Measurements from ENCODE around the gene CSAG3.
"Not testable (repeated sequence)": the region's sequence is repeated elsewhere in the genome, so short reads cannot be mapped to it uniquely, and the experiment has no call there.

Gene CSAG3

DNA sequence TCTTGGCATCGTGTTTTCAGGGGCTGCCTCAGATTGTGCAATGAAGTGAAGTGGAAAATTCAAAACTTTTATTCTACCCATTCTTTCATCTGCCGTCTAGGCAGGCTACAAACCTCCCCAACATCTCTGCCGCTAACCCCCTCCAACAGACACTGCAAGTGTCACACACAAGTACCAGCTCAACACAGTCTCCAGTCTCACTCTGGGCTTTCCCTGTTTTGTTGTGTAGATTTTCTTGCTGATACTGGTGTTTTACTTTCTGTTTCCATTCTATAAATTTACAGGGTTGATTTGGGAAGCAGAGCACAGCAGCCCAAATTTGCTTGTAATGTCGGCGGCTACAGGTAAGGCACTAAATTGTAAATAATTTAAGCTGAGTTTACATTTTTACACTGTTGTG lies 4.1 kb upstream of the CSAG3 start:
- DNase-seq (ENCODE audit: low read depth in 1 of 2, low spot score in 1 of 2); H3K4me3 ChIP-seq (replicated peaks; ENCODE audit: insufficient read depth, low read length): not testable (repeated sequence)

GRCh38 chrX:152759544-152759943 lies 526 bp downstream of the CSAG3 start:
- not testable (repeated sequence) for DNase-seq (ENCODE audit: low read depth in 1 of 2, low spot score in 1 of 2); H3K27ac ChIP-seq (replicated peaks); H3K27me3 ChIP-seq (ENCODE audit: insufficient read depth, poor library complexity, severe bottlenecking); H3K4me3 ChIP-seq (replicated peaks; ENCODE audit: insufficient read depth, low read length)

More for the DNA sequence above, 4.1 kb upstream of the CSAG3 start:
- not testable (repeated sequence) for H3K27ac ChIP-seq (replicated peaks); H3K27me3 ChIP-seq (ENCODE audit: insufficient read depth, poor library complexity, severe bottlenecking)

GRCh38 chrX:152761582-152761981 lies 2.6 kb downstream of the CSAG3 start:
- H3K27ac ChIP-seq (replicated peaks); H3K27me3 ChIP-seq (ENCODE audit: insufficient read depth, poor library complexity, severe bottlenecking); DNase-seq (ENCODE audit: low read depth in 1 of 2, low spot score in 1 of 2); H3K4me3 ChIP-seq (replicated peaks; ENCODE audit: insufficient read depth, low read length): not testable (repeated sequence)

DNA sequence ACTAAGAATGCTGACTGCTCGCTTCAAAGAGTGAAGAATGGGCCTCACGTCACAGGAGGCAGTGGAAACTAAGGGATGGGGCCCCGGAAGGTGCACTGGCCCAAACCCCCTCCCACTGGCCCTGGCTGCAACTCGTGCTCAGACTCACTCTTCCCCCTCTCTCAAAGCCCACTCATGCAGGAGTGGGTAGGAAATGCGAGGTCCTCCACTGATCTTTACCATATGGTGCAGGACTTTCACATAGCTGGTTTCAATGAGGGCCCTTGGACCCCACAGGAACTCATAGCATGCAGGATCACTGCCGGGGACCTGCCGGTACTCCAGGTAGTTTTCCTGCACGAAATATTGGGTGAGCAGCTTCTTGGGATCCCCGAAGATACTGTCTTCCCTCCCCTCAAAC lies 7.5 kb downstream of the CSAG3 start:
- H3K27me3 ChIP-seq (ENCODE audit: insufficient read depth, poor library complexity, severe bottlenecking); DNase-seq (ENCODE audit: low read depth in 1 of 2, low spot score in 1 of 2); H3K27ac ChIP-seq (replicated peaks); H3K4me3 ChIP-seq (replicated peaks; ENCODE audit: insufficient read depth, low read length): not testable (repeated sequence)

GRCh38 chrX:152769549-152770289 lies 10.7 kb downstream of the CSAG3 start, which contains the start of gene MAGEA6:
TSS of gene MAGEA6 (minus strand) at chrX:152769689. CDS start at chrX:152767650, 2,039 bp downstream.
- not testable (repeated sequence) for H3K27me3 ChIP-seq (ENCODE audit: insufficient read depth, poor library complexity, severe bottlenecking); DNase-seq (ENCODE audit: low read depth in 1 of 2, low spot score in 1 of 2); H3K27ac ChIP-seq (replicated peaks); H3K4me3 ChIP-seq (replicated peaks; ENCODE audit: insufficient read depth, low read length)

- DNase-seq (ENCODE audit: low read depth in 1 of 2, low spot score in 1 of 2); H3K27ac ChIP-seq (replicated peaks); H3K4me3 ChIP-seq (replicated peaks; ENCODE audit: insufficient read depth, low read length); H3K27me3 ChIP-seq (ENCODE audit: insufficient read depth, poor library complexity, severe bottlenecking): not testable (repeated sequence)
Measured at GRCh38 chrX:152787062-152787461, 28.0 kb downstream of the CSAG3 start.

GRCh38 chrX:152798945-152799344 lies 39.9 kb downstream of the CSAG3 start:
- DNase-seq (ENCODE audit: low read depth in 1 of 2, low spot score in 1 of 2), result no peak
- Histone ChIP-seq H3K27ac (replicated peaks) (no peak overlapping the region), H3K4me3 (replicated peaks; ENCODE audit: insufficient read depth, low read length) (no peak overlapping the region), H3K27me3 (ENCODE audit: insufficient read depth, poor library complexity, severe bottlenecking) (peaks cover 3% of the 10 kb centered on the region)
- TF ChIP-seq GABPA (IDR thresholded peaks at IDR 0.05; ENCODE audit: low read depth) (no peak), REST (IDR thresholded peaks at IDR 0.05; ENCODE audit: insufficient replicate concordance, low read depth) (no peak), SPI1 (IDR thresholded peaks at IDR 0.05; ENCODE audit: borderline replicate concordance, low read depth) (no peak), POLR2AphosphoS5 (IDR thresholded peaks at IDR 0.05; ENCODE audit: low read depth) (no peak)
- TF ChIP-seq, protein P1, sequence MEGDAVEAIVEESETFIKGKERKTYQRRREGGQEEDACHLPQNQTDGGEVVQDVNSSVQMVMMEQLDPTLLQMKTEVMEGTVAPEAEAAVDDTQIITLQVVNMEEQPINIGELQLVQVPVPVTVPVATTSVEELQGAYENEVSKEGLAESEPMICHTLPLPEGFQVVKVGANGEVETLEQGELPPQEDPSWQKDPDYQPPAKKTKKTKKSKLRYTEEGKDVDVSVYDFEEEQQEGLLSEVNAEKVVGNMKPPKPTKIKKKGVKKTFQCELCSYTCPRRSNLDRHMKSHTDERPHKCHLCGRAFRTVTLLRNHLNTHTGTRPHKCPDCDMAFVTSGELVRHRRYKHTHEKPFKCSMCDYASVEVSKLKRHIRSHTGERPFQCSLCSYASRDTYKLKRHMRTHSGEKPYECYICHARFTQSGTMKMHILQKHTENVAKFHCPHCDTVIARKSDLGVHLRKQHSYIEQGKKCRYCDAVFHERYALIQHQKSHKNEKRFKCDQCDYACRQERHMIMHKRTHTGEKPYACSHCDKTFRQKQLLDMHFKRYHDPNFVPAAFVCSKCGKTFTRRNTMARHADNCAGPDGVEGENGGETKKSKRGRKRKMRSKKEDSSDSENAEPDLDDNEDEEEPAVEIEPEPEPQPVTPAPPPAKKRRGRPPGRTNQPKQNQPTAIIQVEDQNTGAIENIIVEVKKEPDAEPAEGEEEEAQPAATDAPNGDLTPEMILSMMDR (IDR thresholded peaks at IDR 0.05; ENCODE audit: insufficient read depth, low read length), result no peak

- TF ChIP-seq REST (IDR thresholded peaks at IDR 0.05; ENCODE audit: insufficient replicate concordance, low read depth), result no peak
- TF ChIP-seq POLR2AphosphoS5 (IDR thresholded peaks at IDR 0.05; ENCODE audit: low read depth), result no peak
- TF ChIP-seq, protein P1 (IDR thresholded peaks at IDR 0.05; ENCODE audit: insufficient read depth, low read length), result no peak
- no peak for TF ChIP-seq SPI1 (IDR thresholded peaks at IDR 0.05; ENCODE audit: borderline replicate concordance, low read depth)
- no peak for TF ChIP-seq GABPA (IDR thresholded peaks at IDR 0.05; ENCODE audit: low read depth)
- Histone ChIP-seq H3K27me3 (ENCODE audit: insufficient read depth, poor library complexity, severe bottlenecking) (peaks cover 3% of the 10 kb centered on the region), H3K4me3 (replicated peaks; ENCODE audit: insufficient read depth, low read length) (no peak overlapping the region), H3K27ac (replicated peaks) (no peak overlapping the region)
- DNase-seq (ENCODE audit: low read depth in 1 of 2, low spot score in 1 of 2), result no peak
Measured at GRCh38 chrX:152806035-152806434, 47.0 kb downstream of the CSAG3 start.
